PC-3 (cell line): ENCODE measurements around the gene CLDN20. TPM values are rescaled to one million over a fixed set of nuclear protein-coding genes. Genes with fewer than 3 reads are reported as not detected.

ENCODE experiments used
- ATAC-seq: fragments of 200-7000 bp; cut with Tn5 transposase; 2 replicates; pipeline ENCODE4 v1.9.1; 2020; ENCODE audit warnings: mild to moderate bottlenecking, moderate library complexity
- BruUV-seq: library from RNA; stranded (reverse); fragments of 400-500 nt; replicated peaks from 2 replicates; lab custom pipeline; 2021; lab: Mats Ljungman, UMichigan
- CTCF ChIA-PET: fragments of 300-600 bp; sonication (Branson Sonifier 250); formaldehyde crosslinking; loops from one replicate; lab custom pipeline; 2022; ENCODE audit warnings: antibody characterized with exemption; lab: Charles Lee
- POLR2A ChIA-PET: fragments of 300-600 bp; sonication (Branson Sonifier 250); formaldehyde crosslinking; loops from one replicate; lab custom pipeline; 2022; ENCODE audit warnings: antibody characterized with exemption; ENCODE audit not compliant: unreplicated experiment; lab: Charles Lee
- DNase-seq: peaks from one replicate; pipeline ENCODE4 v3.0.0-alpha.2; 2015
- H2AFZ ChIP-seq: fragments of 300-600 bp; sonication (generic); 2 replicates; pipeline ENCODE4 v1.6.0; 2016; ENCODE audit warnings: antibody characterized with exemption, low read length
- H3F3A ChIP-seq: fragments of 300-600 bp; sonication (generic); one replicate; pipeline ENCODE4 v1.6.0; 2017; ENCODE audit warnings: antibody characterized with exemption, low read length, control low read depth, mild to moderate bottlenecking; ENCODE audit not compliant: unreplicated experiment
- H3K27ac ChIP-seq: fragments of 300-600 bp; sonication (generic); 2 replicates; pipeline ENCODE4 v1.5.1; 2016; ENCODE audit warnings: mild to moderate bottlenecking, low read length
- H3K27me3 ChIP-seq: fragments of 300-600 bp; sonication (generic); 2 replicates; pipeline ENCODE4 v1.6.1; 2016; ENCODE audit warnings: low read length, mixed read lengths
- H3K36me3 ChIP-seq: fragments of 300-600 bp; sonication (generic); 2 replicates; pipeline ENCODE4 v1.6.1; 2016; ENCODE audit warnings: low read depth, mixed run types, low read length, mixed read lengths
- H3K4me1 ChIP-seq: fragments of 300-600 bp; sonication (generic); 2 replicates; pipeline ENCODE4 v1.5.1; 2016; ENCODE audit warnings: low read length; ENCODE audit not compliant: insufficient read depth
- H3K4me2 ChIP-seq: fragments of 300-600 bp; sonication (generic); 2 replicates; pipeline ENCODE4 v1.6.0; 2016; ENCODE audit warnings: low read length
- H3K4me3 ChIP-seq: fragments of 300-600 bp; sonication (generic); 2 replicates; pipeline ENCODE4 v1.5.1; 2016; ENCODE audit warnings: mild to moderate bottlenecking, low read length, mixed read lengths
- H3K79me2 ChIP-seq: fragments of 300-600 bp; sonication (generic); 2 replicates; pipeline ENCODE4 v1.6.1; 2017; ENCODE audit warnings: low read length, mixed read lengths
- H3K9ac ChIP-seq: fragments of 300-600 bp; sonication (generic); 2 replicates; pipeline ENCODE4 v1.6.0; 2016; ENCODE audit warnings: mild to moderate bottlenecking, low read length
- H3K9me2 ChIP-seq: fragments of 300-600 bp; sonication (generic); replicated peaks from 2 replicates; pipeline ENCODE4 v1.6.1; 2016; ENCODE audit warnings: mixed run types, low read length, mixed read lengths
- H3K9me3 ChIP-seq: fragments of 300-600 bp; sonication (generic); 2 replicates; pipeline ENCODE4 v1.6.1; 2016; ENCODE audit warnings: low read length, mixed read lengths
- H4K20me1 ChIP-seq: fragments of 300-600 bp; sonication (generic); 2 replicates; pipeline ENCODE4 v1.6.1; 2016; ENCODE audit warnings: low read length, mixed read lengths
- CTCF ChIP-seq: fragments of 300-600 bp; sonication (generic); conservative IDR thresholded peaks from 2 replicates; pipeline ENCODE4 v1.5.1; 2017; ENCODE audit warnings: antibody characterized with exemption, low read depth, mild to moderate bottlenecking, low read length
- EZH2 ChIP-seq: fragments of 300-600 bp; sonication (generic); IDR thresholded peaks from one replicate; pipeline ENCODE4 v1.6.1; 2017; ENCODE audit warnings: antibody characterized with exemption, mild to moderate bottlenecking, low read length; ENCODE audit not compliant: unreplicated experiment
- EZH2phosphoT487 ChIP-seq: fragments of 300-600 bp; sonication (generic); IDR thresholded peaks from 2 replicates; pipeline ENCODE4 v1.6.1; 2018; ENCODE audit warnings: mild to moderate bottlenecking, antibody characterized with exemption, low read length, borderline replicate concordance
- intact Hi-C: fragments of 100-400 bp; cut with micrococcal nuclease; formaldehyde crosslinking; loops from 2 replicates; pipeline ENCODE4 v1.9.0; 2023
- total RNA-seq: library from RNA; depleted of rRNA; stranded (reverse); fragments of >200 nt; gene quantifications from 2 replicates; pipeline ENCODE4 v1.2.3, GENCODE V29; 2014

The CLDN20 gene
- total RNA-seq, 1 experiment from 2014 or later: not detected

GRCh38 chr6:155219858-155220301, 43.9 kb upstream of the CLDN20 start:
- CTCF ChIA-PET: no interaction called here
- Histone ChIP-seq H3K27ac (no peak overlapping the region), H3K27me3 (no peaks in the 10 kb centered on the region), H3K36me3 (no peaks in the 10 kb centered on the region), H3F3A (no peaks in the 10 kb centered on the region), H3K9ac (no peak overlapping the region), H3K9me2 (no peaks in the 10 kb centered on the region), H3K9me3 (no peaks in the 10 kb centered on the region), H3K4me2 (no peak overlapping the region), H4K20me1 (no peaks in the 10 kb centered on the region), H3K4me1 (peaks cover 14% of the 10 kb centered on the region), H2AFZ (no peak overlapping the region), H3K4me3 (no peak overlapping the region), H3K79me2 (no peaks in the 10 kb centered on the region)
- DNase-seq (no peak), ATAC-seq (no peak)
- intact Hi-C loops: no loop called here
- POLR2A ChIA-PET: no interaction called here
- BruUV-seq: no TSS peak
- TF ChIP-seq EZH2phosphoT487 (no peak), EZH2 (no peak), CTCF (no peak)

GRCh38 chr6:155221086-155221485, 42.7 kb upstream of the CLDN20 start:
- no peak for ATAC-seq
- ChIA-PET CTCF (no interaction called here), POLR2A (no interaction called here)
- Histone ChIP-seq H2AFZ (no peak overlapping the region), H3F3A (no peaks in the 10 kb centered on the region), H3K36me3 (no peaks in the 10 kb centered on the region), H3K9ac (no peak overlapping the region), H3K4me1 (peaks cover 15% of the 10 kb centered on the region), H3K4me3 (no peak overlapping the region), H3K9me2 (no peaks in the 10 kb centered on the region), H3K9me3 (no peaks in the 10 kb centered on the region), H3K27me3 (no peaks in the 10 kb centered on the region), H3K27ac (no peak overlapping the region), H3K4me2 (no peak overlapping the region), H4K20me1 (no peaks in the 10 kb centered on the region), H3K79me2 (no peaks in the 10 kb centered on the region)
- BruUV-seq: no TSS peak
- no peak for DNase-seq
- intact Hi-C loops: no loop called here
- TF ChIP-seq EZH2: no peak
- TF ChIP-seq EZH2phosphoT487: no peak
- TF ChIP-seq CTCF: no peak

GRCh38 chr6:155222506-155222905, 41.3 kb upstream of the CLDN20 start:
- Histone ChIP-seq H3K27ac (no peak overlapping the region), H3K4me2 (no peak overlapping the region), H4K20me1 (no peaks in the 10 kb centered on the region), H3K27me3 (no peaks in the 10 kb centered on the region), H2AFZ (no peak overlapping the region), H3K4me1 (peaks cover 15% of the 10 kb centered on the region), H3K9ac (no peak overlapping the region), H3K36me3 (no peaks in the 10 kb centered on the region), H3K9me2 (no peaks in the 10 kb centered on the region), H3K9me3 (no peaks in the 10 kb centered on the region), H3F3A (no peaks in the 10 kb centered on the region), H3K79me2 (no peaks in the 10 kb centered on the region), H3K4me3 (no peak overlapping the region)
- DNase-seq: no peak
- no TSS peak for BruUV-seq
- CTCF ChIA-PET: no interaction called here
- POLR2A ChIA-PET: no interaction called here
- TF ChIP-seq CTCF (no peak), EZH2phosphoT487 (no peak), EZH2 (no peak)
- no peak for ATAC-seq
- intact Hi-C loops: no loop called here
